Sciatic nerve (tissue), 2 donors: ENCODE data around the gene CDC20. TPM values are rescaled to one million over a fixed set of nuclear protein-coding genes. Genes with fewer than 3 reads are reported as not detected.
"Not testable (repeated sequence)": the region's sequence is repeated elsewhere in the genome, so short reads cannot be mapped to it uniquely, and the experiment has no call there.

Source experiments
- ATAC-seq: fragments of 200-7000 bp; cut with Tn5 transposase; one replicate; pipeline ENCODE4 v1.9.1; 2020; ENCODE audit warnings: mild to moderate bottlenecking, moderate library complexity
- DNase-seq: peaks from one replicate; pipeline ENCODE4 v3.0.0-alpha.2; 2020; ENCODE audit warnings: low spot score
- intact Hi-C: fragments of 100-400 bp; cut with DNase I; formaldehyde crosslinking; loops from one replicate; pipeline ENCODE4 v1.14.2; 2022
- microRNA-seq: library from miRNA; unstranded; fragments of <30 nt; microRNA quantifications from one replicate; pipeline ENCODE4 v1.2.0, GENCODE V29; 2020
- total RNA-seq: library from RNA; stranded (reverse); fragmentation: NEBNext Ultra II Directional; extraction: Animal tissue kit (Norgen Biotek cat#: 25700); gene quantifications from one replicate; pipeline ENCODE4 v1.2.1, GENCODE V29; 2021
- donor health status: DM: no; HTN: no; CAD: no.
- donor health status: DM: no; HTN: no; CAD: no.

CDC20 gene
- total RNA-seq, 1 donor from 2014 or later, result 1.9 TPM

DNA sequence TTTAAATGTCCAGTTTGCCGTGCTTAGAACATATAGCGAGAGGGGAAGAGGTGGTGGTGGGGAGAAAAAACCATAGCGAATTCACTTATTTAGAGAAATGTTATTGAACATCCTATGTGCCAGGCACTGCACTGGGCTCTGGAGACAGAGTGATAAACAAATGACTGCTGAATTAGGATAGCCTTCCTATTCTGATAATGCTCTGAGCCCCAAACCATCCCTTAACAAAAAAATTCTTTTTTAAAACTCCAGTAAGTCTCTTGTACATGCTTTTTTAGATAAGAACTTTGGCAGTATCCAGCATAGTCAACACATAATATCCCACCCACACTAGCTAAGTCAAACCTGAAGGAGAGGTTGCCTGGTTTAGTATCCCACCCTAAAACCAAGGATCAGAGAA, 39.4 kb downstream of the CDC20 start:
- no peak for ATAC-seq
- intact Hi-C loops, result no loop called here
- DNase-seq, result no peak

GRCh38 chr1:43400441-43400840, 41.7 kb downstream of the CDC20 start:
- ATAC-seq, intact Hi-C loops, DNase-seq: not testable (repeated sequence)

DNA sequence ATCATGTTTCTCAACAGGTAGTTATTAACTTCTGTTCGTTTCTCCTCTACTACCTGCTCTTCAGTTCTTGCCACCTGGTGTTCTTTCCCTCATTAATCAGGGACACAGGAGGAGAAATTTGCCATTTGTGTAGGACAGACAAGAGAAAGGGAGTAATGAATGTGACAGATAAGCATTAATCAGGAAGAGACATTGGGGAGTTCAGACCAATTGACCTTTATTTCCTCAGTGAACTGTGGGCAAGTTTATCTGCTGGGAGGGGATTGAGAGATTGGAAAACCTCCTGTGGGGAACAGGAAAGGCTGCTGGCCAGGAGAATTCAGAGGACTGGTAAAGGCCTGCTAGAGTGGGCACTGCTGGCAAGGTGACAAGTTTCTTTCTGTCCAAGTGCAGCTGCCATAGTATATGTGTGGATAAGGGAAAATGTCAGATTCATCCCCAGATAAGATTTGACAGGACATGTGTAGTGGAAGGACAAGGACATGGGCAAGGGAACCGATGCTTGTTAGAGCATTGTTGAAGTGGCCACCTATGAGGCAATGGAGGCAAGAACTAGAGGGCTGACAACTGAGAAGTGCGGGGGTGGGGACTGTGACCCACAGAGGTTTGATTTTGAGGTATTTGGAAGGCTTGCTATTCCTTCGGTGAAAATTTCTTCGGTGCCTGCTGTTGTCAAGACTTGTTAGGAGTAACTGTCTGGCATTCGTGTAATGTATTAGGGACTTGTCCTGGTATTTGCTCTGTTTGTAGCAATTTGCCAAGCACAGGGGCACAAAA, 43.5 kb downstream of the CDC20 start:
- DNase-seq (no peak), ATAC-seq (no peak)
- intact Hi-C loops, result no loop called here

GRCh38 chr1:43404353-43404752, 45.6 kb downstream of the CDC20 start:
- intact Hi-C loops, result no loop called here
- no peak for DNase-seq
- ATAC-seq, result no peak

- DNase-seq (no peak), ATAC-seq (peak; percentile 44)
- intact Hi-C loops, result no loop called here
Observed at GRCh38 chr1:43405219-43405875, 46.6 kb downstream of the CDC20 start.

GRCh38 chr1:43405876-43406234, 47.1 kb downstream of the CDC20 start:
- no peak for ATAC-seq
- no peak for DNase-seq
- intact Hi-C loops, result no loop called here

DNA sequence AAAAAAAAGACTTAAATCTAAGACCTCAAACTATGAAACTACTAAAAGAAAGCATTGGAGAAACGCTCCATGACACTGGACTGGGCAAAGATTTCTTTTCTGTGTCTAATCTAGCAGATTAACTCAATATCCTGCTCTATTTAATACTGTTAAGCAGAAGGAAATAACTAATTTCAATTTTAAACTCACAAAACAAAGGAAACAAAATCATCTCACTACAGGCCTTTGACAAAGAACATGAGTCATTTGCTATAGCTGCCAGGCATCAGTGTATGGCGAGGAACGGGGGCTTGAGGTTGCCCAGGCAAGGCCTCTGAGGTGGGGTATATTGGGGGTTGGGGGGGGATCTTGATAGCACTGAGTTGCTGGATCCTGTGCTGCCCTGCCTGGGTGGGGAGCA, 51.8 kb downstream of the CDC20 start:
- intact Hi-C loops, result loop anchor here (5.0 kb wide), 1 partner anchor 183 kb away; no protein-coding TSS in a partner anchor
- ATAC-seq (no peak), DNase-seq (no peak)

Small RNA genes lying within 50 kb of the gene (microRNA-seq; reads per million reads assigned to microRNA genes)
- gene MIR6734, result 1.4 reads per million

Other genes with a start within 250 kb of the CDC20 start
- gene EBNA1BP2, start 186.7 kb upstream of the CDC20 start, total RNA-seq, result 32.7 TPM
- 0.31 TPM for gene CFAP57, start 186.7 kb upstream of the CDC20 start, total RNA-seq
- 3.2 TPM for gene TMEM125, start 89.0 kb upstream of the CDC20 start, total RNA-seq
- not detected for gene C1orf210, start 73.4 kb upstream of the CDC20 start, total RNA-seq
- gene TIE1, start 58.0 kb upstream of the CDC20 start, total RNA-seq, result 58.0 TPM
- 0.40 TPM for gene MPL, start 21.2 kb upstream of the CDC20 start, total RNA-seq
- 72.4 TPM for gene ELOVL1, start 9.0 kb downstream of the CDC20 start, total RNA-seq
- gene MED8, start 30.8 kb downstream of the CDC20 start, total RNA-seq, result 30.8 TPM
- 86.6 TPM for gene SZT2, start 30.9 kb downstream of the CDC20 start, total RNA-seq
- 63.6 TPM for gene HYI, start 95.0 kb downstream of the CDC20 start, total RNA-seq
- 180 TPM for gene PTPRF, start 171.9 kb downstream of the CDC20 start, total RNA-seq